AG10803 (cell line): Measurements from ENCODE around the gene MYL1.

ENCODE experiments used
- DNase-seq: peaks from one replicate; pipeline ENCODE4 v3.0.0; 2010; ENCODE audit warnings: low read depth
- H3K4me3 ChIP-seq: 2 replicates; pipeline ENCODE4 v1.5.1; 2011; ENCODE audit warnings: mild to moderate bottlenecking, low read length, control low read depth
- CTCF ChIP-seq: conservative IDR thresholded peaks from 2 replicates; pipeline ENCODE4 v1.5.1; 2011; ENCODE audit warnings: mild to moderate bottlenecking, low read length, control low read depth, inconsistent platforms

Gene MYL1

GRCh38 chr2:210315015-210315788 lies at the start of gene MYL1:
Gene MYL1, minus strand, starts transcription at chr2:210315174. Its CDS starts 132 bp downstream, at chr2:210315042.
- no peak for DNase-seq
- H3K4me3 ChIP-seq: no peak within 1 kb of the TSS
- TF ChIP-seq CTCF: no peak

- DNase-seq: no peak
- no peak for TF ChIP-seq CTCF
- no peak overlapping the region for H3K4me3 ChIP-seq
These were observed 48.9 kb upstream of the MYL1 start for GRCh38 chr2:210363876-210364275.

- no peak for TF ChIP-seq CTCF
- no peak overlapping the region for H3K4me3 ChIP-seq
- no peak for DNase-seq
These were observed 48.3 kb upstream of the MYL1 start for GRCh38 chr2:210363261-210363660.

- no peak for TF ChIP-seq CTCF
- no peak overlapping the region for H3K4me3 ChIP-seq
- no peak for DNase-seq
These were observed 45.4 kb upstream of the MYL1 start for GRCh38 chr2:210360412-210360811.

GRCh38 chr2:210356944-210357343 lies 42.0 kb upstream of the MYL1 start:
- no peak for DNase-seq
- no peak for TF ChIP-seq CTCF
- no peak overlapping the region for H3K4me3 ChIP-seq

- DNase-seq: no peak
- no peak overlapping the region for H3K4me3 ChIP-seq
- no peak for TF ChIP-seq CTCF
These were observed 22.2 kb upstream of the MYL1 start for GRCh38 chr2:210337159-210337558.

- no peak for TF ChIP-seq CTCF
- no peak for DNase-seq
- H3K4me3 ChIP-seq: no peak overlapping the region
These were observed 9.9 kb upstream of the MYL1 start for GRCh38 chr2:210324906-210325305.
